Esophagus squamous epithelium (tissue), 5 donors: ENCODE measurements around the gene GSK3A. TPM values are rescaled to one million over a fixed set of nuclear protein-coding genes. Genes with fewer than 3 reads are reported as not detected.

Experiments
- DNase-seq: peaks from one replicate; lab custom pipeline; 2025; lab: John Stamatoyannopoulos, UW
- H3K27ac ChIP-seq, 4 donors: fragments of 200-600 bp; sonication (generic); one replicate each; pipeline ENCODE4 v1.5.1; 2016 to 2019; ENCODE audit warnings: mild to moderate bottlenecking in 1 of 4
- H3K27me3 ChIP-seq, 4 donors: fragments of 200-600 bp; sonication (generic); 1 replicate in 3 of 4; 2 replicates in 1 of 4; pipeline versions ENCODE4 v1.5.1 to v1.6.0; 2017 to 2021; ENCODE audit warnings: antibody characterized with exemption in 1 of 4
- H3K36me3 ChIP-seq, 3 donors: fragments of 200-600 bp; sonication (generic); one replicate each; pipeline ENCODE4 v1.5.1; 2016 to 2019
- H3K4me1 ChIP-seq, 3 donors: fragments of 200-600 bp; sonication (generic); one replicate each; pipeline ENCODE4 v1.5.1; 2017 to 2019
- H3K4me3 ChIP-seq, 4 donors: fragments of 200-600 bp; sonication (generic); 1 replicate in 3 of 4; 2 replicates in 1 of 4; pipeline ENCODE4 v1.5.1; 2016 to 2019; ENCODE audit warnings: mild to moderate bottlenecking in 2 of 4, moderate library complexity in 1 of 4
- H3K9me3 ChIP-seq, 3 donors: fragments of 200-600 bp; sonication (generic); one replicate each; pipeline ENCODE4 v1.5.1; 2016 to 2019
- POLR2A ChIP-seq, 4 donors: fragments of 450-650 bp; IDR thresholded peaks; one replicate each; pipeline ENCODE4 v1.6.1; 2017; ENCODE audit warnings: antibody characterized with exemption in 4 of 4, mild to moderate bottlenecking in 4 of 4, moderate library complexity in 3 of 4
- WGBS, 2 donors: methylation state at CpG; one replicate each; pipeline ENCODE4 v1.1.5; 2018; 5-methylcytosine and 5-hydroxymethylcytosine counted together
- intact Hi-C: fragments of 100-400 bp; cut with DNase I; formaldehyde crosslinking; loops from one replicate; pipeline ENCODE4 v1.15.0; 2022
- total RNA-seq, 4 donors: library from RNA; depleted of rRNA; stranded (reverse); fragments of >200 nt; gene quantifications; one replicate each; pipeline ENCODE4 v1.1.0, GENCODE V29; 2016
- TF ChIP-seq, protein P1 (sequence below), 6 experiments: fragments of 450-650 bp in 4 of 6; fragments of 200-600 bp in 2 of 6; sonication (generic) in 2 of 6; IDR thresholded peaks; one replicate each; pipeline ENCODE4 v1.5.1; 2016 to 2019; ENCODE audit warnings: antibody characterized with exemption in 6 of 6, mild to moderate bottlenecking in 4 of 6, moderate library complexity in 4 of 6
- donor health status: DM: yes; HTN: yes; CAD: no.

GSK3A gene
- total RNA-seq, 4 donors from 2014 or later, result 15.9 to 29.6 (median 26.5) TPM

- 80 to 92% methylated on average over 7 to 16 of the region's 22 CpGs for WGBS, 2 donors
- Histone ChIP-seq H3K27me3 (no peaks in the 10 kb centered on the region), H3K4me1 (peaks cover 51 to 89% (median 70%) of the 10 kb centered on the region in 3 donors), H3K9me3 (no peaks in the 10 kb centered on the region), H3K4me3 (no peak overlapping the region), H3K36me3 (peaks cover 23 to 53% (median 30%) of the 10 kb centered on the region in 3 donors), H3K27ac (no peak overlapping the region)
- intact Hi-C loops, result no loop called here
- DNase-seq, result no peak
- no peak for TF ChIP-seq POLR2A (IDR thresholded peaks at IDR 0.05)
- TF ChIP-seq, protein P1, sequence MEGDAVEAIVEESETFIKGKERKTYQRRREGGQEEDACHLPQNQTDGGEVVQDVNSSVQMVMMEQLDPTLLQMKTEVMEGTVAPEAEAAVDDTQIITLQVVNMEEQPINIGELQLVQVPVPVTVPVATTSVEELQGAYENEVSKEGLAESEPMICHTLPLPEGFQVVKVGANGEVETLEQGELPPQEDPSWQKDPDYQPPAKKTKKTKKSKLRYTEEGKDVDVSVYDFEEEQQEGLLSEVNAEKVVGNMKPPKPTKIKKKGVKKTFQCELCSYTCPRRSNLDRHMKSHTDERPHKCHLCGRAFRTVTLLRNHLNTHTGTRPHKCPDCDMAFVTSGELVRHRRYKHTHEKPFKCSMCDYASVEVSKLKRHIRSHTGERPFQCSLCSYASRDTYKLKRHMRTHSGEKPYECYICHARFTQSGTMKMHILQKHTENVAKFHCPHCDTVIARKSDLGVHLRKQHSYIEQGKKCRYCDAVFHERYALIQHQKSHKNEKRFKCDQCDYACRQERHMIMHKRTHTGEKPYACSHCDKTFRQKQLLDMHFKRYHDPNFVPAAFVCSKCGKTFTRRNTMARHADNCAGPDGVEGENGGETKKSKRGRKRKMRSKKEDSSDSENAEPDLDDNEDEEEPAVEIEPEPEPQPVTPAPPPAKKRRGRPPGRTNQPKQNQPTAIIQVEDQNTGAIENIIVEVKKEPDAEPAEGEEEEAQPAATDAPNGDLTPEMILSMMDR (IDR thresholded peaks at IDR 0.05), result no peak
These were observed 31.8 kb upstream of the GSK3A start for GRCh38 chr19:42274065-42274682.

GRCh38 chr19:42273407-42274064 is 31.1 kb upstream of the GSK3A start:
- H3K4me1 ChIP-seq, result peaks cover 45 to 83% (median 64%) of the 10 kb centered on the region in 3 donors
- intact Hi-C loops, result no loop called here
- no peak overlapping the region for H3K4me3 ChIP-seq
- H3K27ac ChIP-seq, result no peak overlapping the region
- no peaks in the 10 kb centered on the region for H3K27me3 ChIP-seq
- no peak for DNase-seq
- no peaks in the 10 kb centered on the region for H3K9me3 ChIP-seq
- WGBS, 2 donors, result 89 to 94% methylated on average over 28 to 34 of the region's 43 CpGs
- TF ChIP-seq, protein P1 (IDR thresholded peaks at IDR 0.05), result no peak
- no peak for TF ChIP-seq POLR2A (IDR thresholded peaks at IDR 0.05)
- H3K36me3 ChIP-seq, result peaks cover 23 to 53% (median 30%) of the 10 kb centered on the region in 3 donors

DNA sequence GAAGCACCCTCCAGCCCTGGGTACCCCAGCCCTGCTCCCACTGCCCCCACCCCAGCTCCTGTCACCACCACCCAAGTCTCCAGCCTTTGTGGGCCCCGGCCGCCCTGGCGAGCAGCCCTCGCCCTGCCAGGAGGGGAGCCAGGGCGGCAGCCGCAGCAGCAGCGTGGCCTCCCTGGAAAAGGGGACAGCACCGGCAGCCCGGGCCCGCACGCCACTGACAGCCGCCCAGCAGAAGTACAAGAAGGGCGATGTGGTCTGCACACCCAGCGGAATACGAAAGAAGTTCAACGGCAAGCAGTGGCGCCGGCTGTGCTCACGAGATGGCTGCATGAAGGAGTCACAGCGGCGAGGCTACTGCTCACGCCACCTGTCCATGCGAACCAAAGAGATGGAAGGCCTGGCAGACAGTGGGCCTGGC is 30.6 kb upstream of the GSK3A start:
- peaks cover 23 to 53% (median 30%) of the 10 kb centered on the region in 3 donors for H3K36me3 ChIP-seq
- TF ChIP-seq POLR2A (IDR thresholded peaks at IDR 0.05), result no peak
- TF ChIP-seq, protein P1 (IDR thresholded peaks at IDR 0.05), result no peak
- H3K4me3 ChIP-seq, result no peak overlapping the region
- no peaks in the 10 kb centered on the region for H3K27me3 ChIP-seq
- intact Hi-C loops, result no loop called here
- H3K27ac ChIP-seq, result no peak overlapping the region
- no peak for DNase-seq
- no peaks in the 10 kb centered on the region for H3K9me3 ChIP-seq
- 94 to 95% methylated on average over 10 to 12 of the region's 23 CpGs for WGBS, 2 donors
- peaks cover 40 to 78% (median 58%) of the 10 kb centered on the region in 3 donors for H3K4me1 ChIP-seq

- H3K27ac ChIP-seq, result peak overlapping the region in 1 of 4 donors; percentile 97
- intact Hi-C loops, result no loop called here
- peaks cover 39 to 78% (median 58%) of the 10 kb centered on the region in 3 donors for H3K4me1 ChIP-seq
- H3K9me3 ChIP-seq, result no peaks in the 10 kb centered on the region
- DNase-seq, result no peak
- WGBS, 2 donors, result no CpG with 5 or more reads among the region's 9 CpGs
- H3K36me3 ChIP-seq, result peaks cover 23 to 53% (median 30%) of the 10 kb centered on the region in 3 donors
- no peaks in the 10 kb centered on the region for H3K27me3 ChIP-seq
- no peak overlapping the region for H3K4me3 ChIP-seq
- no peak for TF ChIP-seq POLR2A (IDR thresholded peaks at IDR 0.05)
These were observed 30.1 kb upstream of the GSK3A start for GRCh38 chr19:42272535-42272897.

GRCh38 chr19:42271861-42272534 is 29.6 kb upstream of the GSK3A start:
- intact Hi-C loops, result no loop called here
- H3K4me1 ChIP-seq, result peaks cover 34 to 76% (median 53%) of the 10 kb centered on the region in 3 donors
- WGBS, 2 donors, result 88% methylated on average over 8 to 15 of the region's 35 CpGs
- TF ChIP-seq POLR2A (IDR thresholded peaks at IDR 0.05), result no peak
- TF ChIP-seq, protein P1 (IDR thresholded peaks at IDR 0.05), result no peak
- peak overlapping the region; percentile 90 to 99 (median 96) for H3K27ac ChIP-seq
- no peak for DNase-seq
- no peak overlapping the region for H3K4me3 ChIP-seq
- H3K36me3 ChIP-seq, result peaks cover 23 to 52% (median 30%) of the 10 kb centered on the region in 3 donors
- no peaks in the 10 kb centered on the region for H3K27me3 ChIP-seq
- H3K9me3 ChIP-seq, result no peaks in the 10 kb centered on the region
